NB4 (cell line): ENCODE results near the gene SLC38A2.

Experiments
- DNase-seq: peaks from one replicate; pipeline ENCODE4 v3.0.0; 2010; ENCODE audit warnings: low read depth
- H3K4me3 ChIP-seq: one replicate; pipeline ENCODE4 v1.5.1; 2011; ENCODE audit warnings: mild to moderate bottlenecking, low read depth, low read length, moderate library complexity
- MYC ChIP-seq: IDR thresholded peaks from 2 replicates; pipeline ENCODE4 v1.6.1; 2011; ENCODE audit warnings: low read depth, low read length
- POLR2A ChIP-seq: IDR thresholded peaks from 2 replicates; pipeline ENCODE4 v1.6.1; 2011; ENCODE audit warnings: mild to moderate bottlenecking; ENCODE audit not compliant: insufficient read length; ENCODE audit errors: extremely low read depth
- TF ChIP-seq, protein P1 (sequence below): IDR thresholded peaks from one replicate; pipeline ENCODE4 v1.5.1; 2012; ENCODE audit warnings: low read depth, low read length
- TF ChIP-seq, protein P2 (sequence below): IDR thresholded peaks from 2 replicates; pipeline ENCODE4 v1.6.1; 2011; ENCODE audit warnings: low read depth, low read length

SLC38A2 gene

DNA sequence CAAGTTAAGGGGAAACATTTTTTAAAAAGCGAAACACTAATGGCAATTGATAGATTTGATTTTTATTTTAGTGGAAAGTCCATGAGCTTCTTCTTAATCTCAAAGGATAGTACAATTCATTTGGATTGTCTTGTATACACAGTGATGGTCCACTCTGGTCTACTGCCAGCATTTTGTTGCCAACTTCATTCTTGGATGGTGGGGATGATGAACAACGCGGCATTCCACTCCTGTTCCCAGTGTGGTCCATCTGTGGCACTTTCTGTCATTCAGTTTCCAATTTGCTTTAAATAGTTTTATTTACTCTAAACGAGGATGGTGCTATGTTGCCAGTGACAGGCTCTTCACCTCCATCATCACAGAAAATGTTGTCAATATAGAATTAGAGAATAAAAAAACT lies 40.3 kb upstream of the SLC38A2 start:
- TF ChIP-seq, protein P1, sequence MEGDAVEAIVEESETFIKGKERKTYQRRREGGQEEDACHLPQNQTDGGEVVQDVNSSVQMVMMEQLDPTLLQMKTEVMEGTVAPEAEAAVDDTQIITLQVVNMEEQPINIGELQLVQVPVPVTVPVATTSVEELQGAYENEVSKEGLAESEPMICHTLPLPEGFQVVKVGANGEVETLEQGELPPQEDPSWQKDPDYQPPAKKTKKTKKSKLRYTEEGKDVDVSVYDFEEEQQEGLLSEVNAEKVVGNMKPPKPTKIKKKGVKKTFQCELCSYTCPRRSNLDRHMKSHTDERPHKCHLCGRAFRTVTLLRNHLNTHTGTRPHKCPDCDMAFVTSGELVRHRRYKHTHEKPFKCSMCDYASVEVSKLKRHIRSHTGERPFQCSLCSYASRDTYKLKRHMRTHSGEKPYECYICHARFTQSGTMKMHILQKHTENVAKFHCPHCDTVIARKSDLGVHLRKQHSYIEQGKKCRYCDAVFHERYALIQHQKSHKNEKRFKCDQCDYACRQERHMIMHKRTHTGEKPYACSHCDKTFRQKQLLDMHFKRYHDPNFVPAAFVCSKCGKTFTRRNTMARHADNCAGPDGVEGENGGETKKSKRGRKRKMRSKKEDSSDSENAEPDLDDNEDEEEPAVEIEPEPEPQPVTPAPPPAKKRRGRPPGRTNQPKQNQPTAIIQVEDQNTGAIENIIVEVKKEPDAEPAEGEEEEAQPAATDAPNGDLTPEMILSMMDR, result no peak
- TF ChIP-seq, protein P2, sequence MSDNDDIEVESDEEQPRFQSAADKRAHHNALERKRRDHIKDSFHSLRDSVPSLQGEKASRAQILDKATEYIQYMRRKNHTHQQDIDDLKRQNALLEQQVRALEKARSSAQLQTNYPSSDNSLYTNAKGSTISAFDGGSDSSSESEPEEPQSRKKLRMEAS, result no peak
- TF ChIP-seq MYC (no peak), POLR2A (no peak)
- DNase-seq, result no peak
- no peak overlapping the region for H3K4me3 ChIP-seq

DNA sequence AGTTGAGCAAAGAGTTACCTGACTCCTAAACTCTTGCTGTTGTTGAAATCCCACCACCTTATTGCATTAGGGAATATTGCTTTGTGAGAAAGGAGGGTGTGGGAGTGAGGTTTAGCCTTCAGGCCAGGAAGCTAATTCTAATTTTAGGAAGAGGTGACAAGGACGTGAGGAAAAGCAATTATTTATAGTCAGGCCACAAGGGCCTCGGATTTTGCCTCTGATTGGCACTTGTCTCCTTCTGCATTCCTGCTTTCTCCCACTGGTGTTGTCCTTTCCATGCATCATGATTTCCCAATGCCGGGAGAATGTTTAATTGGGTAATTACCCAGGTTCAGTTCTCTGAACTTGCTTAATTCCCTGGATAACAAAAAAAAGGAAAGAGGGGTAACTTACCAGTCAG lies 37.9 kb upstream of the SLC38A2 start:
- no peak for DNase-seq
- no peak overlapping the region for H3K4me3 ChIP-seq
- TF ChIP-seq POLR2A, result no peak
- TF ChIP-seq, protein P2, result no peak
- TF ChIP-seq, protein P1, result no peak
- no peak for TF ChIP-seq MYC

DNA sequence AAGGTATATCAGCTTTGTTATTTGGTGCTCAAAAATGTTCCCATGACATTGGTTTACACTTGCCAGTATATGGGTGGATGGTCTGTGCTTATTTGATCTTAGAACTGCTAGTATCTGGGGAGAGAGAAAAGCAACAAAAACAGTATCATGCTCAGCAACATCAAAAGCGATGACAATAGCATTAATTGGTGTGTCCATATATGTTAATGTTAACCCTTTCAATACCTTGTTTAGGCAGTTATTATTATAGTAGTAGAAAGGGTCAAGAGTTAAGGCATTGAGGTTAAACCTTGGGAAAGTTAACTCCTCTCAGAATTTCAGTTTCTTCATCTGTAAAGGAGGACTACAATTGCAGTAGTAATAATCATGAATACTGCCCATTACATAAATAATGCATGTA lies 37.4 kb upstream of the SLC38A2 start:
- H3K4me3 ChIP-seq, result no peak overlapping the region
- no peak for TF ChIP-seq POLR2A
- TF ChIP-seq, protein P1, result no peak
- TF ChIP-seq MYC, result no peak
- TF ChIP-seq, protein P2, result no peak
- DNase-seq, result no peak

DNA sequence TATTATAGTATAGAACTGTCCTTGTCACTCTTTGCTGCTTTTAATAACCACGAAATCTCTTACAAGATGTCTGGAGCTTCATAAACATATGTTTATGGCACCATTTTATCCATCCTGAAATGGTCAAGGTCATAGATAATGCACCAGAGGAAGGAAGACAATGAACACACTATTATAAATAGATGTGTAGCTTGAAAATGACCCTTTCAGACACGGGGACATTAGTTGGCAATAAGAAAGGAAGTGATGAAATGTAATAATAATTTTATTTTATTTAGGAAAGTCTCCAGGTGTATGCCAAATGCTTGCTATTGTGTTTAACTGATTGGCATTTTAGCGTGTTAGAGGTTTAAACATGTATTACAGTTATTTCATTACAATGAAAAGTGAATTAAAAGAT lies 36.8 kb upstream of the SLC38A2 start:
- DNase-seq, result no peak
- H3K4me3 ChIP-seq, result no peak overlapping the region
- TF ChIP-seq, protein P1, result no peak
- no peak for TF ChIP-seq MYC
- TF ChIP-seq, protein P2, result no peak
- no peak for TF ChIP-seq POLR2A

DNA sequence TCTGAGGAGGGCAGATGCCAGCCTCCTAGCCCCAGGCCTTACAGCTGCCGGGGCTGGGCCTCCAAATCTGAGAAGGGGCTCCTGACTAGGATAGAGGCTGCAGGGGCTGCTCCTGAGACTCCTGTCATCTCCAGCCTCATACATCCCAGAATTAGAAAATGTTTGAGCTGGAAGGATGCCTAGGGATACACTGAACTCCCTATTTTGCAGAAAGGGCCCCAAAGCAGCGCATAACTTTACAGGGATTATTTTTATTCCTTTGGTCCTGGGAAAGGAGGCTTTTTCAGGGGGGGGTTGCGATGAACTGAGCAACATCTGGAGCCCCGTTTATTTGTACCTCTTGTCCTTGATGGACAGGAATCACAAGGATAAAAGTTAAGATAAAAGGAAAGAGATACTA lies 35.9 kb upstream of the SLC38A2 start:
- TF ChIP-seq POLR2A (no peak), MYC (no peak)
- TF ChIP-seq, protein P2, result no peak
- TF ChIP-seq, protein P1, result no peak
- H3K4me3 ChIP-seq, result no peak overlapping the region
- DNase-seq, result no peak

DNA sequence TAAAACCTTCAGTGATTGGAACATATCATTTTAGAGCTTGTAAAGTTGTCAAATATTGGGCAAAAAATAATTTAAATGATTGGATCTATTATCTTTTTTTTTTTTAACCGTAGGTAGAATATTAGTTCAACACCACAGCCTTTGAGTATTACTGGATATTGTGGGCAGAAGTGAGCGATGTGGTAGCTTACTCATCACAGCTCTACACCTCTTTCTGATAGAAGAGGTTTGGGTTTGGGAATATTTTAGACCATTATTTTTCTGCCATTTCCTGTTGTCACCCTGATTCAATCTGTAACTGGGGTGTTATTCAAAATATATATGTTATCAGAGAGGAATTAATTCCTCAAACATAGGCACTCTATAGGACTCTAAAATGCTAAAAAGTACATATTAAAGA lies 34.8 kb upstream of the SLC38A2 start:
- DNase-seq, result no peak
- TF ChIP-seq, protein P1, result no peak
- TF ChIP-seq MYC (no peak), POLR2A (no peak)
- TF ChIP-seq, protein P2, result no peak
- no peak overlapping the region for H3K4me3 ChIP-seq
